Body of pancreas (tissue), 4 donors: ENCODE data around the gene MED12L. TPM values are rescaled to one million over a fixed set of nuclear protein-coding genes. Genes with fewer than 3 reads are reported as not detected.
A peak's percentile ranks its signal among the peaks of the same experiment; 100 is the strongest.

Experiments
- ATAC-seq: fragments of 150-250 bp; one replicate; pipeline ENCODE4 v1.9.1; 2016
- DNase-seq, 4 donors: peaks; one replicate each; pipeline ENCODE4 v3.0.0-alpha.2; 2019
- H3K27ac ChIP-seq, 4 donors: fragments of 200-600 bp; sonication (generic); 1 replicate in 3 of 4; 2 replicates in 1 of 4; pipeline versions ENCODE4 v1.5.1 to v1.6.1; 2016 to 2019; ENCODE audit warnings: mild to moderate bottlenecking in 1 of 4, mixed read lengths in 1 of 4, moderate library complexity in 1 of 4
- H3K27me3 ChIP-seq, 2 donors: fragments of 200-600 bp; sonication (generic); one replicate each; pipeline ENCODE4 v1.6.0; 2016; ENCODE audit warnings: mild to moderate bottlenecking in 1 of 2
- H3K36me3 ChIP-seq, 2 donors: fragments of 200-600 bp; sonication (generic); replicated peaks in 1 of 2; 2 replicates each; pipeline ENCODE4 v1.5.1; 2016; ENCODE audit warnings: low read depth in 2 of 2; ENCODE audit not compliant: insufficient read depth in 1 of 2
- H3K4me1 ChIP-seq: fragments of 200-600 bp; sonication (generic); one replicate; pipeline ENCODE4 v1.6.0; 2016
- H3K4me3 ChIP-seq, 2 donors: fragments of 200-600 bp; sonication (generic); 1 replicate in 1 of 2; 2 replicates in 1 of 2; pipeline ENCODE4 v1.5.1; 2016 to 2019
- H3K9me3 ChIP-seq, 3 donors: fragments of 200-600 bp; sonication (generic); 1 replicate in 2 of 3; 2 replicates in 1 of 3; pipeline ENCODE4 v1.5.1; 2016
- CTCF ChIP-seq, 7 experiments: fragments of 450-650 bp in 4 of 7; fragments of 200-600 bp in 3 of 7; sonication (generic) in 3 of 7; IDR thresholded peaks; one replicate each; pipeline ENCODE4 v1.5.1; 2016 to 2019; ENCODE audit warnings: antibody characterized with exemption in 7 of 7
- POLR2A ChIP-seq, 3 donors: fragments of 450-650 bp; IDR thresholded peaks; one replicate each; pipeline ENCODE4 v1.6.1; 2016; ENCODE audit warnings: antibody characterized with exemption in 3 of 3, mild to moderate bottlenecking in 2 of 3
- WGBS, 2 donors: methylation state at CpG; one replicate each; pipeline ENCODE4 v1.1.5; 2017; 5-methylcytosine and 5-hydroxymethylcytosine counted together
- intact Hi-C: fragments of 100-400 bp; cut with DNase I; formaldehyde crosslinking; loops from one replicate; pipeline ENCODE4 v1.15.1; 2023
- total RNA-seq, 2 donors: library from RNA; depleted of rRNA; stranded (reverse); fragments of >200 nt; gene quantifications; one replicate each; pipeline ENCODE4 v1.1.0, GENCODE V29; 2016

MED12L gene
- total RNA-seq, 2 donors from 2014 or later, result 0.33 to 0.78 TPM

- intact Hi-C loops, result no loop called here
- DNase-seq, result no peak
- Histone ChIP-seq H3K27ac (no peak overlapping the region), H3K4me3 (no peak overlapping the region), H3K9me3 (no peaks in the 10 kb centered on the region), H3K4me1 (peaks cover 3% of the 10 kb centered on the region), H3K36me3 (no peaks in the 10 kb centered on the region), H3K27me3 (no peaks in the 10 kb centered on the region)
- WGBS, 2 donors, result 24 to 35% methylated on average over 2 of the region's 2 CpGs
- TF ChIP-seq POLR2A (IDR thresholded peaks at IDR 0.05) (no peak), CTCF (IDR thresholded peaks at IDR 0.05) (no peak)
- ATAC-seq, result no peak
Observed at GRCh38 chr3:151174351-151174750, 88.9 kb downstream of the MED12L start.

GRCh38 chr3:151175952-151176351, 90.5 kb downstream of the MED12L start:
- TF ChIP-seq POLR2A (IDR thresholded peaks at IDR 0.05), result no peak
- TF ChIP-seq CTCF (IDR thresholded peaks at IDR 0.05), result no peak
- Histone ChIP-seq H3K9me3 (no peaks in the 10 kb centered on the region), H3K27me3 (no peaks in the 10 kb centered on the region), H3K4me1 (peaks cover 3% of the 10 kb centered on the region), H3K36me3 (no peaks in the 10 kb centered on the region), H3K27ac (no peak overlapping the region), H3K4me3 (no peak overlapping the region)
- 91 to 95% methylated on average over 2 of the region's 2 CpGs for WGBS, 2 donors
- no peak for DNase-seq
- intact Hi-C loops, result no loop called here
- no peak for ATAC-seq

GRCh38 chr3:151178208-151178845, 92.9 kb downstream of the MED12L start:
- 32 to 39% methylated on average over 2 of the region's 2 CpGs for WGBS, 2 donors
- DNase-seq (no peak), ATAC-seq (peak; percentile 33)
- Histone ChIP-seq H3K36me3 (no peaks in the 10 kb centered on the region), H3K27me3 (no peaks in the 10 kb centered on the region), H3K4me3 (no peak overlapping the region), H3K27ac (no peak overlapping the region), H3K9me3 (no peaks in the 10 kb centered on the region), H3K4me1 (peaks cover 3% of the 10 kb centered on the region)
- intact Hi-C loops, result no loop called here
- TF ChIP-seq POLR2A (IDR thresholded peaks at IDR 0.05) (no peak), CTCF (IDR thresholded peaks at IDR 0.05) (no peak)

GRCh38 chr3:151182349-151183079, 97.0 kb downstream of the MED12L start:
- no peak for TF ChIP-seq CTCF (IDR thresholded peaks at IDR 0.05)
- no peak for TF ChIP-seq POLR2A (IDR thresholded peaks at IDR 0.05)
- no peaks in the 10 kb centered on the region for H3K27me3 ChIP-seq
- intact Hi-C loops, result no loop called here
- DNase-seq (no peak), ATAC-seq (no peak)
- peaks cover 3% of the 10 kb centered on the region for H3K4me1 ChIP-seq
- no peak overlapping the region for H3K4me3 ChIP-seq
- H3K36me3 ChIP-seq, result no peaks in the 10 kb centered on the region
- WGBS, 2 donors, result 56 to 61% methylated on average over 5 of the region's 5 CpGs
- H3K9me3 ChIP-seq, result no peaks in the 10 kb centered on the region
- H3K27ac ChIP-seq, result no peak overlapping the region
